Muscle of leg (tissue), 11 donors: ENCODE measurements around the gene MPHOSPH6. TPM values are rescaled to one million over a fixed set of nuclear protein-coding genes. Genes with fewer than 3 reads are reported as not detected.
"Not testable (repeated sequence)": the region's sequence is repeated elsewhere in the genome, so short reads cannot be mapped to it uniquely, and the experiment has no call there.

ENCODE experiments used
- DNase-seq: peaks from one replicate; pipeline ENCODE4 v3.0.0; 2013
- H3K27ac ChIP-seq: one replicate; pipeline ENCODE4 v1.5.1; 2013; ENCODE audit warnings: mild to moderate bottlenecking, low read length, control low read depth
- H3K27me3 ChIP-seq: one replicate; pipeline ENCODE4 v1.6.1; 2013; ENCODE audit warnings: low read length; ENCODE audit not compliant: control insufficient read depth, insufficient read depth
- H3K36me3 ChIP-seq: one replicate; pipeline ENCODE4 v1.6.1; 2013; ENCODE audit warnings: low read length; ENCODE audit not compliant: control insufficient read depth, insufficient read depth
- H3K4me1 ChIP-seq: one replicate; pipeline ENCODE4 v1.6.1; 2013; ENCODE audit warnings: low read length; ENCODE audit not compliant: control insufficient read depth, insufficient read depth
- H3K4me3 ChIP-seq: one replicate; pipeline ENCODE4 v1.5.1; 2013; ENCODE audit warnings: low read length, control low read depth
- H3K9me3 ChIP-seq: replicated peaks from 2 replicates; pipeline ENCODE4 v1.6.1; 2013; ENCODE audit warnings: low read depth, low read length; ENCODE audit not compliant: control insufficient read depth
- WGBS: methylation state at CpG from one replicate; pipeline ENCODE4 v1.1.5; 2013; ENCODE audit warnings: missing lambda C conversion rate; ENCODE audit not compliant: insufficient coverage; 5-methylcytosine and 5-hydroxymethylcytosine counted together
- polyA plus RNA-seq, 8 donors: library from polyadenylated mRNA; unstranded; fragments of 120-200 nt; gene quantifications; one replicate each; pipeline versions ENCODE4 v1.2.1 to v1.2.3, GENCODE V29; 2013; ENCODE audit warnings: inconsistent platforms in 1 of 8, low replicate concordance in 1 of 8; ENCODE audit not compliant: insufficient read length in 8 of 8, insufficient read depth in 1 of 8
- total RNA-seq: library from RNA; stranded (reverse); fragments of 120-200 nt; gene quantifications from one replicate; pipeline ENCODE4 v1.2.4, GENCODE V29; 2013

MPHOSPH6 gene
- total and polyA plus RNA-seq, 9 donors, result 11.6 to 26.2 (median 22.0) TPM

DNA sequence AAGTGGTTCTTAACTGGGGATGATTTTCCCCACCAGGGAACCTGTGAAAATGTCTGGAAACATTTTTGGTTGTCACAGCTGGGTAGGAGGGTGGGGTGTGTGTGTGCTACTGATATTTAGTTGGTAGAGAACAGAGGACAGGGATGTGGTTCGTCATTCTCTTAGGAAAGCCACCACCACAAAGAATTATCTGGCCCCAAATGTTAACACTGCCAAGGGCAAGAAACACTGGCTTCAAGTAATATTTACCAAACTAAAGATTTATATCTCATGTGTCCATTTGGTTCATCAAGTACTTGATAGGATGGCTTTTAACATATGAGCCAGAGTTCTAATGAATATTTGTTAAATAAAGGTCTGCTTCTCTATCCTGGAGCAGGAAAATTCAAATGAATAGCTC is 19.5 kb downstream of the MPHOSPH6 start:
- Histone ChIP-seq H3K27me3 (no peaks in the 10 kb centered on the region), H3K4me3 (no peak overlapping the region), H3K27ac (no peak overlapping the region), H3K4me1 (no peaks in the 10 kb centered on the region), H3K36me3 (peaks cover 20% of the 10 kb centered on the region), H3K9me3 (no peaks in the 10 kb centered on the region)
- no CpG with 5 or more reads among the region's 1 CpG for WGBS
- DNase-seq, result no peak

DNA sequence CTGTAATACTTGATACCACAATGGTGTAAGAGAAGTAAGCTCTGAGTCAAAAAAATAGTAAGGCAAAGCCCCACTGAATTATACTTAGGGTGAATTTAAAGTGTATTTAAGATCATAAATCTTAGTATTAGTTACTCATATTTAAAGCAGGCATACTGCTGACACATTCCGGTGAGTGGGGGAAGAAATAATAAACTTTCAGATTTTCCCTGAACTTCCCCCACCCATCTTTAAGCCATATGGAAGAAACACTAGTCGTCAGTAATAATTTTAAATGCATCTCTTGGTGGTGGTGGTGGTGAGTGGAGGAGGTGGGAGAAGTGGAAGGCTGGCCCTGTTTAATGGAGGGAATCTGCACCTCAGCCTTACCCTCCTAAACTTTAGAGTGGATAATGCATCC is 20.5 kb downstream of the MPHOSPH6 start:
- Histone ChIP-seq H3K4me3 (no peak overlapping the region), H3K9me3 (no peaks in the 10 kb centered on the region), H3K27me3 (no peaks in the 10 kb centered on the region), H3K4me1 (no peaks in the 10 kb centered on the region), H3K36me3 (peaks cover 20% of the 10 kb centered on the region), H3K27ac (no peak overlapping the region)
- no peak for DNase-seq
- no CpG with 5 or more reads among the region's 2 CpGs for WGBS

DNA sequence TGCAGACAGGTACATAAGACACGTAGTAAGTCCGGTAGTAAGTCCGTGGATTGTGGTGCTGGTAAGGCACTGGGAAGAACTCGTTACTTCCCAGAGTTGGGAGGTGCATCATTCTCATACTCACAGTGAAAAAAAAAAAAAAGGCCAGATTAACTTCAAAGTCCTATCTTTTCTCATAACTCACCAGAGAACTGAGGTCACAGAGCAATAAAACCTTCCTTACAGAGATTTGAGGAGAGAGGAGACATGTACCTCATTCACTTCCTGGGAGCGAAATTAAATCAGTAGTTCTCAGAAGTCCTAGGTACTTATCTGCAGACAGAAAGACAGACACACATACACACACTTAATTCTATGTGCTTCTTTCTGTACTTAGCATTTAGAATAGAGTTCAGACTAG is 22.5 kb downstream of the MPHOSPH6 start:
- no peak for DNase-seq
- Histone ChIP-seq H3K27me3 (no peaks in the 10 kb centered on the region), H3K9me3 (no peaks in the 10 kb centered on the region), H3K4me1 (no peaks in the 10 kb centered on the region), H3K4me3 (no peak overlapping the region), H3K36me3 (peaks cover 17% of the 10 kb centered on the region), H3K27ac (no peak overlapping the region)
- WGBS, result no CpG with 5 or more reads among the region's 5 CpGs

DNA sequence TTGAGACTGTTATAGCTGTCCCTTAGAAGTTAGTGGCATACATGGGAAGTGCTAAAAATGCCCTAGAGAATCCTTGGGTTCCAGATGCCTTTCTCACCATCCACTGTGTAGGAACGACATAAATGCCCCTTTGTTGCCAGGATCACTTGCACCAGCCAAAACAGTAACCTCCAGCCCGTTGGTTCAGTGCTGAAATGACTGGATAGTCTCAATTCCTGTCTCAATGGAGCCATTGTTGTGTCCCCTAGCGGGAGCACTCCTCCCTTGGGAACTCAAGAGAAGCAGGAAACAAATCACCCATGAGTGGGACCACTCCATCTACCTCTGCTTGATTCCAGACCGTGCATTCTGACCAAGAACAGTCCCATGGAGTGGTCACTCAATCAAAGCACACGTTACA is 23.1 kb downstream of the MPHOSPH6 start:
- H3K27ac ChIP-seq, result no peak overlapping the region
- no peaks in the 10 kb centered on the region for H3K4me1 ChIP-seq
- H3K4me3 ChIP-seq, result no peak overlapping the region
- no peaks in the 10 kb centered on the region for H3K27me3 ChIP-seq
- no peaks in the 10 kb centered on the region for H3K9me3 ChIP-seq
- DNase-seq, result no peak
- peaks cover 17% of the 10 kb centered on the region for H3K36me3 ChIP-seq
- 77% methylated on average over 3 of the region's 5 CpGs for WGBS

DNA sequence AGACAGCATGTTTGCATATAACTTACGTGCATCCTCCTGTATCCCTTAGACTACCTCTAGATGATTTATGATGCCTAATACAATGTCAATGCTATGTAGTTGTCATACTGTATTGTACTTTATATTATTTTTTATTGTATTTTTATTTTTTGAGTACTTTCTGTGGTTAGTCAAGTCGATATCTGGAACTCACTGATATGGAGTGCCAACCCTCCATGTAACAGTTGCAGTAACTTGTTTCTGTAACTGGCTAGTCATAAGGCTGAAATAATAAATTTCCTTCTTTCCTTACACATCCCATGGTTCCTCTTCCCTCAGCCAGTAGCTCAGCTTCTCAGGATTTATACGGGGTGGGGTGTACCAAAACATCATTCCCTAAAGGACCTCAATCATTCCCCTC is 23.5 kb downstream of the MPHOSPH6 start:
- no peak for DNase-seq
- Histone ChIP-seq H3K27ac (no peak overlapping the region), H3K36me3 (peaks cover 17% of the 10 kb centered on the region), H3K9me3 (no peaks in the 10 kb centered on the region), H3K4me3 (no peak overlapping the region), H3K4me1 (no peaks in the 10 kb centered on the region), H3K27me3 (no peaks in the 10 kb centered on the region)
- WGBS, result no CpG with 5 or more reads among the region's 3 CpGs

DNA sequence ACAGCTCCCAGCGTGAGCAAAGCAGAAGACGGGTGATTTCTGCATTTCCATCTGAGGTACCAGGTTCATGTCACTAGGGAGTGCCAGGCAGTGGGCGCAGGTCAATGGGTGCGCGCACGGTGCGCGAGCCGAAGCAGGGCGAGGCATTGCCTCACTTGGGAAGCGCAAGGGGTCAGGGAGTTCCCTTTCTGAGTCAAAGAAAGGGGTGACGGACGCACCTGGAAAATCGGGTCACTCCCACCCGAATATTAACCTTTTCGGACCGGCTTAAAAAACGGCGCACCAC is 30.8 kb downstream of the MPHOSPH6 start:
- not testable (repeated sequence) for H3K9me3 ChIP-seq, H3K4me3 ChIP-seq, H3K27ac ChIP-seq, H3K36me3 ChIP-seq, H3K4me1 ChIP-seq, H3K27me3 ChIP-seq, DNase-seq
- WGBS, result 97% methylated on average over 11 of the region's 19 CpGs

DNA sequence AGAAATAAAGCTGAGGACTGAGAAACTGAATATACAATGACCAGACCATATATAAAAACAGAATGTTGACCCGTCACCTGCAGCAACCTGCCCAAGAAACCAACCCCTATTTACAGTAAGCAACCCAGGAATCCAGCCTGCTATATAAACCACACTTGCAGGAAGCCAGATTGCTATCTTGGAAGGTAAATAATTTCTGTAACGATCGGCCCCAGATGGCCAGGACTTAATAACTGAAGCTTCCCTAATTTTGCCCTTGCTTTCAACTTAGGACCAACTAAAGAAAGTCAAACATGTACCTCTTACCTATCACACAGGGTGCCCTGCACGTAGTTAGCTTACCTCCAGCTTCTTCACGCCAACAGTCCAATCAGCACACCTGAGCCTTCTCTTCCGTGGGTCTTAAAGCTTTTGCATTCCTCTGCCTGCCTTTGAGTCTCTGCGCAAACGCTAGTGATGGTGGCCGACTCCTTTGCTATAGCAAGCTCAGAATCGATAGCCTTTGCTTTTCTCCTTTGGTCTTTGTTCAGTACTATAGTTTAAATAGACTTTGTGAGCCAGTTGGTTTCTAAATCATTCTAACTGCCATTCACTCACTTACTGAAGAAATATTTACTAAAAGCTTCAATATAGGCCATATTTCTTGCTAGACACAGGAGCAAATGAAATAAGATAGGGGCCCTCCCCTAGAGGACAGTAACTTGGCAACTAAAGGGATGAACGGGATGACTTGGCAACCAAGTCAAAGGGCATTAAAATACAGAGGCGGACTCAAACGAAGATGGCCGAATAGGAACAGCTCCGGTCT is 31.3 kb downstream of the MPHOSPH6 start:
- DNase-seq, result no peak
- 89% methylated on average over 8 of the region's 15 CpGs for WGBS
- Histone ChIP-seq H3K9me3 (no peaks in the 10 kb centered on the region), H3K27ac (no peak overlapping the region), H3K4me3 (no peak overlapping the region), H3K27me3 (no peaks in the 10 kb centered on the region), H3K4me1 (no peaks in the 10 kb centered on the region), H3K36me3 (no peaks in the 10 kb centered on the region)

DNA sequence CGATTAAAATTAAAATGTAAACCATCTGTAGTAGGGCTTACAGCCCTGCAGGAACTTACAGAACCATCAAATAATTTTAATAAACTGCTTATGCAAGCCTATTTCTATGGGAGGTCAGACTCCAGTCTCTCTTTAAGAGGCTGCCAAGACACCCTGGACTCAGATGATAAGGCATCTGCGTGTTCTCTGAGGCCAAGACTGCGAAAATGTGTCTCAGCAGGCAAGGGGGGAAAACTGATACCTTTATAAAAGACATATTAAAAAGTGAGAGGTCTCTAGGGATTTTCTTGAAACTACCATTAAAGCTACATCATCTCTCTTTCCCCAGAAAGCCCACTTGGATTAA is 32.2 kb downstream of the MPHOSPH6 start:
- peak; percentile 66 for DNase-seq
- no peaks in the 10 kb centered on the region for H3K9me3 ChIP-seq
- H3K4me3 ChIP-seq, result no peak overlapping the region
- H3K27me3 ChIP-seq, result no peaks in the 10 kb centered on the region
- no peaks in the 10 kb centered on the region for H3K4me1 ChIP-seq
- WGBS, result no CpG with 5 or more reads among the region's 3 CpGs
- no peak overlapping the region for H3K27ac ChIP-seq
- H3K36me3 ChIP-seq, result no peaks in the 10 kb centered on the region

DNA sequence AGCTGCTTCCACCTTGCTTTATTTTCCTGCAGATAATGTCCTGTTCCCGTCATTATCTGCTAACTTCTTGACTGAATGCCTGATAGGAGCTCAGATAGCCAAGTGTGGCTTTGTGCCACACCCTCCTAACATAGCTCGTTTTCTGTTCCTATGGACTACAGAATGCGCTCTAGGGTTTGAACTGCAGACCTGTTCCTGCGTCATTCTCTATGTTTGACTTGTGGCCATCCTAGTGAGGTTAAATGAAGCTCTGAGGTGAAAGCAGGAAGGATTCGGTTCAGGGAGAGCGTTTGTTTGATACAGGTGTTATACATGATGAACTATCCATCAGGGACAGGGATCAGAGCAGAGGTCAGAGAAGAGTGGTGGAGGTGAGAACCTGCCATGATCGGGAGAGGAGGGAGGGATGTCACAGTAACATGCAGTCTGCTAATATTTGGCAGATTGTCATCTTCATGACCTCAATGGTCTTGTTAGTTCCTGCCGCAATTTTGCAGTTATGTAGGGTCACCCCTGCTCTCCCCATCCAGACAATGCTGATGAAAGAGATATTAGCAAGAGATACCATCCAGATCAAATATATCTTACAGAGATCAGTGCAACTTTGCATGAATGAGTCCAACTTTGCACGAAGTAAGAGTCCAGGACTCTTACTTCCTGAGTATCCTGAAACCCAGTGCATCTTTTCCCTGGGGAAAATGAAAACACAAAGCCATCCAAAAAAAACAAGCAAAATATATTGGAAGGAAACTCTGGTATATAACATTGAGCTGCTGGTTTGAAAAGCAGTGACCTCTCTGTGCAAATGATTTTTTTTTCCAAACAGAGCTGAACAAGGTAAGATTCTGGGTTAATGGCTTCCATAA is 32.8 kb downstream of the MPHOSPH6 start:
- H3K27ac ChIP-seq, result no peak overlapping the region
- H3K9me3 ChIP-seq, result no peaks in the 10 kb centered on the region
- no peaks in the 10 kb centered on the region for H3K36me3 ChIP-seq
- H3K4me3 ChIP-seq, result no peak overlapping the region
- WGBS, result 71% methylated on average over 5 of the region's 9 CpGs
- H3K4me1 ChIP-seq, result no peaks in the 10 kb centered on the region
- DNase-seq, result peak; percentile 71
- no peaks in the 10 kb centered on the region for H3K27me3 ChIP-seq

DNA sequence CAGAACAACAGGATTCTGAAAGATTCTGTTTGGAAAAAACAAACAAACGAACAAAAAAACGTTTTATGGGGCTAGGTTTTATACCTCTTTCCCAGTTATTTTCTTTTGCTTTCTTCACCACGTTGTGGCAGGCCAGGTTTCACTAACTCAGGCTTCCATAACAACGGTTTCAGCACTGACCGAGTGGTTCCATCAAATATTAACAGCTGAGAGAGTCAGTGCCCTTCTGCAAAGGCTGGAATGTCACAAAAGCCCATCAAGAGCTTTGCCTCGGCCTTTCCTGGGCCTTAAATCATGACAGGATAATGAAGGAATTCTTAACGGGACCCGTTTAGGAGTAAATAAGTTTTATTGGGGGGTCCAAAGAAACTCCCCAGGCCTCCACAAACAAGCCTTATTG is 34.2 kb downstream of the MPHOSPH6 start:
- Histone ChIP-seq H3K36me3 (no peaks in the 10 kb centered on the region), H3K4me3 (no peak overlapping the region), H3K27ac (no peak overlapping the region), H3K9me3 (no peaks in the 10 kb centered on the region), H3K27me3 (no peaks in the 10 kb centered on the region), H3K4me1 (no peaks in the 10 kb centered on the region)
- WGBS, result 68% methylated on average over 5 of the region's 8 CpGs
- DNase-seq, result no peak
